Activated naive CD8-positive, alpha-beta T cell treated with anti-CD3 and anti-CD28 coated beads, Interleukin-2, amount 50 U/mL, for 24 hours (primary cell): Measurements from ENCODE around the gene C1QTNF5.
A peak's percentile ranks its signal among the peaks of the same experiment; 100 is the strongest.

Experiments
- ATAC-seq: fragments of 150-1000 bp; cut with Tn5 transposase; one replicate; pipeline ENCODE4 v1.10.0; 2021
- DNase-seq: peaks from one replicate; pipeline ENCODE4 v3.0.0; 2021
- H3K27ac Mint-ChIP-seq: one replicate; pipeline ENCODE4 v1.8.0; 2021; ENCODE audit warnings: mild to moderate bottlenecking, mixed read lengths
- H3K27me3 Mint-ChIP-seq: one replicate; pipeline ENCODE4 v1.8.0; 2021; ENCODE audit warnings: mixed read lengths
- H3K36me3 Mint-ChIP-seq: one replicate; pipeline ENCODE4 v1.8.0; 2021; ENCODE audit warnings: low read depth, mixed read lengths
- H3K4me1 Mint-ChIP-seq: one replicate; pipeline ENCODE4 v1.8.0; 2021; ENCODE audit warnings: mixed read lengths
- H3K4me3 Mint-ChIP-seq: one replicate; pipeline ENCODE4 v1.8.0; 2021; ENCODE audit warnings: mild to moderate bottlenecking, moderate library complexity, mixed read lengths
- H3K9me3 Mint-ChIP-seq: one replicate; pipeline ENCODE4 v1.8.0; 2021; ENCODE audit warnings: mixed read lengths

The C1QTNF5 gene

DNA sequence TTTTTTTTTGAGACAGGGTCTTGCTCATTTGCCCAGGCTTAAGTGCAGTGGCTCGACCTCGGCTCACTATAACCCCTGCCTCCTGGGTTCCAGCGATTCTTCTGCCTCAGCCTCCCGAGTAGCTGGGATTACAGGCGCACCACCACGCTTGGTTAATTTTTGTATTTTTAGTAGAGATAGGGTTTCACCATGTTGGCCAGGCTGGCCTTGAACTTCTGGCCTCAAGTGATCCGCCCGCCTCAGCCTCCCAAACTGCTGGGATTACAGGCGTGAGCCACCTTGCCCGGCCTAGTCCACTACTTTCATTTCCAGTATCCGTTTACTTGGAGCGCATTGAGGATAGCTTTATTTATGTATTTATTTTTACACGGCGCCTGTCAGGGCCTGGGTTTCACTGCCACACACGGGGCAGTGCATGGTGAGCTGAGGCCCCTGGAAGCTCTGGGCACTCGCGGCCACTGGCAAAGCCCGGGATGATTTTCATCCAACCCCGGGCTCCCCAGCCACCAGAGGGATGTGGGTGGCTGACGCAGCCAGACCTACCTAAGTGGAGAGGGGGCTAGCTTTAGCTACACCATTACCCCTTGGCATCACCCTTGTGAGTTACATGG, 17.7 kb downstream of the C1QTNF5 start:
- H3K36me3 Mint-ChIP-seq = no peaks in the 10 kb centered on the region
- H3K4me1 Mint-ChIP-seq = peaks cover 19% of the 10 kb centered on the region
- H3K4me3 Mint-ChIP-seq = no peak overlapping the region
- H3K27ac Mint-ChIP-seq = no peak overlapping the region
- no peaks in the 10 kb centered on the region for H3K9me3 Mint-ChIP-seq
- H3K27me3 Mint-ChIP-seq = peaks cover 13% of the 10 kb centered on the region
- ATAC-seq = no peak
- DNase-seq = no peak

- Mint-ChIP-seq H3K36me3 (no peaks in the 10 kb centered on the region), H3K9me3 (no peaks in the 10 kb centered on the region), H3K27ac (no peak overlapping the region), H3K4me3 (no peak overlapping the region), H3K27me3 (peaks cover 20% of the 10 kb centered on the region), H3K4me1 (peaks cover 19% of the 10 kb centered on the region)
- no peak for DNase-seq
- ATAC-seq = no peak
Measured at GRCh38 chr11:119322360-119322739, 18.3 kb downstream of the C1QTNF5 start.

GRCh38 chr11:119320776-119321524, 19.7 kb downstream of the C1QTNF5 start:
- peaks cover 21% of the 10 kb centered on the region for H3K27me3 Mint-ChIP-seq

GRCh38 chr11:119320240-119320775, 20.4 kb downstream of the C1QTNF5 start:
- no peak for DNase-seq
- no peaks in the 10 kb centered on the region for H3K36me3 Mint-ChIP-seq
- peaks cover 21% of the 10 kb centered on the region for H3K27me3 Mint-ChIP-seq
- no peaks in the 10 kb centered on the region for H3K9me3 Mint-ChIP-seq
- no peak overlapping the region for H3K27ac Mint-ChIP-seq
- H3K4me1 Mint-ChIP-seq = peaks cover 23% of the 10 kb centered on the region
- ATAC-seq = no peak
- no peak overlapping the region for H3K4me3 Mint-ChIP-seq

More at GRCh38 chr11:119320776-119321524, 19.7 kb downstream of the C1QTNF5 start:
- Mint-ChIP-seq H3K9me3 (no peaks in the 10 kb centered on the region), H3K4me1 (peaks cover 19% of the 10 kb centered on the region), H3K36me3 (no peaks in the 10 kb centered on the region), H3K4me3 (peak overlapping the region; percentile 79), H3K27ac (peak overlapping the region; percentile 69)
- DNase-seq (peak; percentile 67), ATAC-seq (peak; percentile 68)

DNA sequence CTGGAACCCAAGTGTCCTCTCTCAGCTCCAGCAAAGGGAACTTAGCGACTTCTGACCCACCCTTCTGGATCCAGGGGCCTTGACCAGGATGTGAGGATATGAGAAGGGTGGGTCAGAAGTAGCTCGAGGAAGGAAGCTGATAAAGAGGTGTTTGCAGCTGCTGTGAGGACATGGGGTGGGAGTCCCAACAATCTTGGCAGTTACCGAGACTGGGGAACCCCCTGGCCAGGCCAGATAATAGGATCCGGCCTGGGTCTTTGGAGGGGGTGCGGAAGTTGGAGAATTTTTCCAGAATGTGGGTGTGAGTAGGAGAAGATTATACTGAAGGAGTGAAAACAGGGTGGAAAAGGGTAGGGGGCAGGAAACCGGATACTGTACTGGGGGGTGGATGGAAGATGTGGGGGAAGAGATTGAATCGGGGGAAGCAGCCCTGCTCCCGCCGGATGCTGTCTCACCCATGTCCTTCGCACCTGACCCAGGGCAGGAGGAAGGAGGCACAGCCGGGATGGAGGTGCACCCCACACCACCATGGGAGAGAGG, 20.9 kb downstream of the C1QTNF5 start:
- peak overlapping the region; percentile 38 for H3K4me3 Mint-ChIP-seq
- no peak for DNase-seq
- no peak for ATAC-seq
- H3K27me3 Mint-ChIP-seq = peaks cover 21% of the 10 kb centered on the region
- H3K4me1 Mint-ChIP-seq = peaks cover 25% of the 10 kb centered on the region
- peak overlapping the region; percentile 79 for H3K27ac Mint-ChIP-seq
- H3K36me3 Mint-ChIP-seq = no peaks in the 10 kb centered on the region
- no peaks in the 10 kb centered on the region for H3K9me3 Mint-ChIP-seq

GRCh38 chr11:119319136-119319699, 21.5 kb downstream of the C1QTNF5 start:
- Mint-ChIP-seq H3K4me1 (peaks cover 25% of the 10 kb centered on the region), H3K27me3 (peaks cover 21% of the 10 kb centered on the region), H3K4me3 (no peak overlapping the region), H3K9me3 (no peaks in the 10 kb centered on the region), H3K36me3 (no peaks in the 10 kb centered on the region), H3K27ac (no peak overlapping the region)
- ATAC-seq = no peak
- DNase-seq = no peak

- peaks cover 25% of the 10 kb centered on the region for H3K4me1 Mint-ChIP-seq
- ATAC-seq = no peak
- H3K27me3 Mint-ChIP-seq = peaks cover 21% of the 10 kb centered on the region
- no peak overlapping the region for H3K4me3 Mint-ChIP-seq
- no peak overlapping the region for H3K27ac Mint-ChIP-seq
- H3K9me3 Mint-ChIP-seq = no peaks in the 10 kb centered on the region
- no peaks in the 10 kb centered on the region for H3K36me3 Mint-ChIP-seq
- DNase-seq = no peak
Measured at GRCh38 chr11:119318240-119319135, 22.2 kb downstream of the C1QTNF5 start.

- no peak overlapping the region for H3K4me3 Mint-ChIP-seq
- H3K9me3 Mint-ChIP-seq = no peaks in the 10 kb centered on the region
- no peak overlapping the region for H3K27ac Mint-ChIP-seq
- peaks cover 25% of the 10 kb centered on the region for H3K4me1 Mint-ChIP-seq
- H3K27me3 Mint-ChIP-seq = peaks cover 21% of the 10 kb centered on the region
- ATAC-seq (no peak), DNase-seq (no peak)
- no peaks in the 10 kb centered on the region for H3K36me3 Mint-ChIP-seq
Measured at GRCh38 chr11:119317592-119318239, 23.0 kb downstream of the C1QTNF5 start.

GRCh38 chr11:119316729-119317591, 23.7 kb downstream of the C1QTNF5 start, which contains the start of gene MCAM:
MCAM (minus strand) TSS chr11:119317130; CDS start chr11:119317101, 29 bp downstream.
- Mint-ChIP-seq H3K4me1 (peaks cover 22% of the 10 kb centered on the region), H3K27me3 (peaks cover 21% of the 10 kb centered on the region)

GRCh38 chr11:119316016-119316728, 24.5 kb downstream of the C1QTNF5 start:
- Mint-ChIP-seq H3K27me3 (peaks cover 21% of the 10 kb centered on the region), H3K9me3 (no peaks in the 10 kb centered on the region), H3K4me1 (peaks cover 15% of the 10 kb centered on the region), H3K36me3 (no peaks in the 10 kb centered on the region), H3K27ac (no peak overlapping the region), H3K4me3 (peak overlapping the region; percentile 75)
- ATAC-seq = no peak
- no peak for DNase-seq

More at GRCh38 chr11:119316729-119317591, 23.7 kb downstream of the C1QTNF5 start, which contains the start of gene MCAM:
- Mint-ChIP-seq H3K9me3 (no peaks in the 10 kb centered on the region), H3K36me3 (no peaks in the 10 kb centered on the region), H3K27ac (no peak within 1 kb of the TSS), H3K4me3 (peak within 1 kb of the TSS; percentile 75)
- DNase-seq (no peak), ATAC-seq (no peak)

DNA sequence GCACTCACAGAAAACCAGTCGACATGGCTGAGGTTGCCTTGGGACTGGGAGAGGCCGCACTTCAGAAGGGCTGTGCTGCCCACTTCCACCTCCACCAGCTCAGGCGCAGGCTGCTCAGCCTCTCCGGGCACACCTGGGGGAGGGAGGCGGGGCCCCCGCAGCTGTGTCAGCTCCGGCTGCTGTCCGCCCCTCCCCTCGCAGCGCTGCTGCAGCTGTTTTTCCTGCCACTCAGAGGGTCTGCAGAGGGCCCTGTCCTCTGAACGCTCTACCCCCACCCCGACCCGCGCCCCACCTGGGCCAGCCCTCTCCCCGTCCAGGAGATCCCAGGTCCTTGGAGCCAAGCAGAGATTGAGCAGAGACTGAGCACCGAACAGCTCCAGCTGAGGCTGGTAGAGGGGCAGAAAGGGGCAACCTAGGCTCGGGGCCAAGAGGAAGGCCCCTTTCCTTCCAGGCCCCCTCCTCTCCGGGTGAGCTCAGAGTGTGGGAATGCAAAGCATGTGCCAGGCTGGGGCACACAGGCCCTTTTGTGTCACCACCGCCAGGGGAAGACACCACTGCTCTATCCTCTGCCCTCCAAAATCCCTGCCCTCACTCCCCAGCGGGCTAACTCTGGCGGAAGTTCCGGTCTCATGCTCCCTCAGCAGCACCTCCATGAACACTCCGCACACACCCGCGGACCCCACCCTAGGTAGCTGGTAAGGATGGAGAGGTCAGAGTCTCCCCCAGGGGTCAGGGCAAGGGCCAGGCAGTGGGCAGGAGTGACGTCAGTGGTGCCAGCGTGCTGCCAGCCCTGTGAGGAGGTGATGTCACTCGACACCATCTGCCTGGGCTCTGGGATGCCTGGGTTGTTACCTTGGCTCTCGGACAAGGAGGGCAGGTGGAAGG, 25.3 kb downstream of the C1QTNF5 start:
- Mint-ChIP-seq H3K27ac (no peak overlapping the region), H3K4me1 (peaks cover 15% of the 10 kb centered on the region), H3K36me3 (no peaks in the 10 kb centered on the region), H3K9me3 (no peaks in the 10 kb centered on the region), H3K4me3 (peak overlapping the region; percentile 75), H3K27me3 (peaks cover 21% of the 10 kb centered on the region)
- ATAC-seq (peak; percentile 56), DNase-seq (peak; percentile 53)
